ENCODE results near the gene ITIH4. TPM values are rescaled to one million over a fixed set of nuclear protein-coding genes. Genes with fewer than 3 reads are reported as not detected.

The ITIH4 gene
- total and polyA plus RNA-seq, 2 of the 13 experiments (the other 11 are each of a cell fraction or from before 2014, with no cell fraction given) = 2.7 to 5.3 TPM

- TF ChIP-seq ZNF503 (CRISPR knock-in tag; IDR thresholded peaks at IDR 0.05) (no peak), ZNF136 (CRISPR knock-in tag; IDR thresholded peaks at IDR 0.05; ENCODE audit: low read depth) (no peak), ZBTB8A (CRISPR knock-in tag; IDR thresholded peaks at IDR 0.05; ENCODE audit: borderline replicate concordance, low read depth) (no peak), ARID5B (CRISPR knock-in tag; IDR thresholded peaks at IDR 0.05) (no peak; the same call in 1 of the 2 replicates), ZBTB26 (CRISPR knock-in tag; IDR thresholded peaks at IDR 0.05; ENCODE audit: borderline replicate concordance) (0 out of 2 replicates have a peak, but pooled peaks have one; percentile 7), ZNF124 (CRISPR knock-in tag; IDR thresholded peaks at IDR 0.05) (peak; percentile 41; the same call in 1 of the 2 replicates), MBD4 (IDR thresholded peaks at IDR 0.05; ENCODE audit: borderline replicate concordance, low read length) (no peak), SYNCRIP (IDR thresholded peaks at IDR 0.05; ENCODE audit: insufficient read depth, low read depth, low read length) (no peak), FOXK1 (CRISPR knock-in tag; IDR thresholded peaks at IDR 0.05; ENCODE audit: borderline replicate concordance, low read depth) (no peak), GPBP1L1 (CRISPR knock-in tag; IDR thresholded peaks at IDR 0.05) (no peak), HBP1 (CRISPR knock-in tag; IDR thresholded peaks at IDR 0.05; ENCODE audit: low read depth) (no peak), KDM2A (CRISPR knock-in tag; IDR thresholded peaks at IDR 0.05; ENCODE audit: borderline replicate concordance, low read depth) (0 out of 2 replicates have a peak, but pooled peaks have one; percentile 1), CBFB (CRISPR knock-in tag; IDR thresholded peaks at IDR 0.05) (0 out of 2 replicates have a peak, but pooled peaks have one; percentile 47), ZNF740 (CRISPR knock-in tag; IDR thresholded peaks at IDR 0.05) (no peak), TFAP4 (IDR thresholded peaks at IDR 0.05; ENCODE audit: borderline replicate concordance, low read depth) (0 out of 2 replicates have a peak, but pooled peaks have one; percentile 53), NCOA1 (CRISPR knock-in tag; IDR thresholded peaks at IDR 0.05) (peak; percentile 34; the same call in 1 of the 2 replicates)
Observed at GRCh38 chr3:52793702-52794611, 36.5 kb downstream of the ITIH4 start (continued).

Data from HepG2 (cell line).